ENCODE data around the gene APRT.

APRT gene

GRCh38 chr16:88779406-88780141 is 32.2 kb downstream of the APRT start:
- TF ChIP-seq CTCF (IDR thresholded peaks at IDR 0.05; ENCODE audit: control insufficient read depth, insufficient read depth, low read depth, low read length, missing control alignments), result no peak
- DNase-seq (ENCODE audit: low read depth), result no peak
- no peak overlapping the region for H3K4me3 ChIP-seq (ENCODE audit: control insufficient read depth, low read depth, low read length)

GRCh38 chr16:88778541-88779065 is 33.1 kb downstream of the APRT start:
- TF ChIP-seq CTCF (IDR thresholded peaks at IDR 0.05; ENCODE audit: control insufficient read depth, insufficient read depth, low read depth, low read length, missing control alignments), result no peak
- no peak overlapping the region for H3K4me3 ChIP-seq (ENCODE audit: control insufficient read depth, low read depth, low read length)
- no peak for DNase-seq (ENCODE audit: low read depth)

- TF ChIP-seq CTCF (IDR thresholded peaks at IDR 0.05; ENCODE audit: control insufficient read depth, insufficient read depth, low read depth, low read length, missing control alignments), result no peak
- DNase-seq (ENCODE audit: low read depth), result no peak
- H3K4me3 ChIP-seq (ENCODE audit: control insufficient read depth, low read depth, low read length), result no peak overlapping the region
Measured at GRCh38 chr16:88778271-88778525, 33.5 kb downstream of the APRT start.

- H3K4me3 ChIP-seq (ENCODE audit: control insufficient read depth, low read depth, low read length), result no peak overlapping the region
- no peak for TF ChIP-seq CTCF (IDR thresholded peaks at IDR 0.05; ENCODE audit: control insufficient read depth, insufficient read depth, low read depth, low read length, missing control alignments)
- DNase-seq (ENCODE audit: low read depth), result no peak
Measured at GRCh38 chr16:88777471-88778270, 34.1 kb downstream of the APRT start.

- TF ChIP-seq CTCF (IDR thresholded peaks at IDR 0.05; ENCODE audit: control insufficient read depth, insufficient read depth, low read depth, low read length, missing control alignments), result no peak
- no peak overlapping the region for H3K4me3 ChIP-seq (ENCODE audit: control insufficient read depth, low read depth, low read length)
- DNase-seq (ENCODE audit: low read depth), result no peak
Measured at GRCh38 chr16:88775825-88776224, 35.9 kb downstream of the APRT start.

- TF ChIP-seq CTCF (IDR thresholded peaks at IDR 0.05; ENCODE audit: control insufficient read depth, insufficient read depth, low read depth, low read length, missing control alignments), result no peak
- DNase-seq (ENCODE audit: low read depth), result no peak
- H3K4me3 ChIP-seq (ENCODE audit: control insufficient read depth, low read depth, low read length), result no peak overlapping the region
Measured at GRCh38 chr16:88774544-88775393, 37.0 kb downstream of the APRT start.

Measured in AG09309 (cell line).